H1 (cell line): ENCODE data around the gene CCDC137.

Experiments
- EP300 ChIP-seq, 2 experiments: IDR thresholded peaks; 1 replicate in 1 of 2; 2 replicates in 1 of 2; pipeline ENCODE4 v1.6.1; 2011 to 2012; ENCODE audit warnings: low read depth in 2 of 2, low read length in 2 of 2, mild to moderate bottlenecking in 2 of 2, borderline replicate concordance in 1 of 2, inconsistent platforms in 1 of 2, moderate library complexity in 1 of 2
- JUN ChIP-seq: IDR thresholded peaks from 2 replicates; pipeline ENCODE4 v1.6.1; 2011; ENCODE audit warnings: low read depth, mild to moderate bottlenecking, improper control_type of control experiment, low read length
- POU5F1 ChIP-seq: IDR thresholded peaks from 2 replicates; pipeline ENCODE4 v1.6.1; 2011; ENCODE audit warnings: low read depth, mild to moderate bottlenecking, low read length, moderate library complexity
- TF ChIP-seq, protein P1 (sequence below), 3 experiments: IDR thresholded peaks; 1 replicate in 2 of 3; 2 replicates in 1 of 3; pipeline versions ENCODE4 v1.5.1 to v1.6.1; 2011; ENCODE audit warnings: low read length in 3 of 3, mild to moderate bottlenecking in 3 of 3, inconsistent platforms in 2 of 3, low read depth in 1 of 3, moderate library complexity in 1 of 3; ENCODE audit not compliant: insufficient read depth in 1 of 3; ENCODE audit errors: control extremely low read depth in 1 of 3
- TF ChIP-seq, protein P2 (sequence below): IDR thresholded peaks from 2 replicates; pipeline ENCODE4 v1.6.1; 2012; ENCODE audit warnings: low read length, inconsistent platforms

DNA sequence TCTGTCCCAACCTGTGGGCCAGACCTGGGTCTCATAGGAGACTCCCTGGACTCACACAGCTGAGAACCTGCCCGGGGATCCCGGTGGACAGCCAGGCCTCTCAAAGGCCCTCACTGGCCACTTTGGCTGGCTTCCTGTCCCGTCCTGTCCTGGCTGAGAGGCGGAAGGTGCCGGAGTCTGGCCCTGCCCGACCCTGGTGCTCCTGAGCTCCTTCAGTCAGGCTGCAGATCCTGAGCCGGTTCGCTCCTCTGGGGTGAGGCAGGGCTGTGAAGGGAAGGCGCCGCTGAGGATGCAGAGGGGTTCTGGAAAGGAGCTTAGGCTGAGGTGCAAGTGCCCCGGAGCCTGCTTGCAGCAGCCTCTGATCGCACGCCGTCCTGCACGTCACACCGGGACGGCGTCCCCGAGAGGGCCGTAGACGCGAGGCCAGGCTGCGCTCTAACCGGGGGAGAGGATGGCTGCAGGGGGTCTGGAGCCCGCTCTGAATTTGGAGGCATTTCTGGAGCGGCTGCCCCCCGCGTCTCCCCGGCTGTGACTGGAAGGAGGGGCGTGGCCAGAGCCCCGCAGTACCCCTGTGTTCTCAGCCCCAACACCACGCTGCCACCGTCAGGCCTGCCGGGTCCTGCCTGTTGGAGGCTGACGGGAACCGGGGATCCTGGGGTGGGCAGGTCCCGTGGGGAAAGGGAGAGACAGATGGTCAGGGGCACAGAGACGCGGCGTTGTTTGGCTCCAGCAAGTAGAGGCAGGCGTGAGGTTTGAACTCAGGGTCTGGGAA, 21.4 kb downstream of the CCDC137 start:
- TF ChIP-seq, protein P1, sequence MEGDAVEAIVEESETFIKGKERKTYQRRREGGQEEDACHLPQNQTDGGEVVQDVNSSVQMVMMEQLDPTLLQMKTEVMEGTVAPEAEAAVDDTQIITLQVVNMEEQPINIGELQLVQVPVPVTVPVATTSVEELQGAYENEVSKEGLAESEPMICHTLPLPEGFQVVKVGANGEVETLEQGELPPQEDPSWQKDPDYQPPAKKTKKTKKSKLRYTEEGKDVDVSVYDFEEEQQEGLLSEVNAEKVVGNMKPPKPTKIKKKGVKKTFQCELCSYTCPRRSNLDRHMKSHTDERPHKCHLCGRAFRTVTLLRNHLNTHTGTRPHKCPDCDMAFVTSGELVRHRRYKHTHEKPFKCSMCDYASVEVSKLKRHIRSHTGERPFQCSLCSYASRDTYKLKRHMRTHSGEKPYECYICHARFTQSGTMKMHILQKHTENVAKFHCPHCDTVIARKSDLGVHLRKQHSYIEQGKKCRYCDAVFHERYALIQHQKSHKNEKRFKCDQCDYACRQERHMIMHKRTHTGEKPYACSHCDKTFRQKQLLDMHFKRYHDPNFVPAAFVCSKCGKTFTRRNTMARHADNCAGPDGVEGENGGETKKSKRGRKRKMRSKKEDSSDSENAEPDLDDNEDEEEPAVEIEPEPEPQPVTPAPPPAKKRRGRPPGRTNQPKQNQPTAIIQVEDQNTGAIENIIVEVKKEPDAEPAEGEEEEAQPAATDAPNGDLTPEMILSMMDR (IDR thresholded peaks at IDR 0.05; ENCODE audit: control extremely low read depth in 1 of 3, insufficient read depth in 1 of 3, low read depth in 1 of 3, low read length in 3 of 3) = no peak
- TF ChIP-seq JUN (no peak), POU5F1 (no peak), EP300 (IDR thresholded peaks at IDR 0.05; ENCODE audit: borderline replicate concordance in 1 of 2, low read depth in 2 of 2, low read length in 2 of 2) (no peak)
- TF ChIP-seq, protein P2, sequence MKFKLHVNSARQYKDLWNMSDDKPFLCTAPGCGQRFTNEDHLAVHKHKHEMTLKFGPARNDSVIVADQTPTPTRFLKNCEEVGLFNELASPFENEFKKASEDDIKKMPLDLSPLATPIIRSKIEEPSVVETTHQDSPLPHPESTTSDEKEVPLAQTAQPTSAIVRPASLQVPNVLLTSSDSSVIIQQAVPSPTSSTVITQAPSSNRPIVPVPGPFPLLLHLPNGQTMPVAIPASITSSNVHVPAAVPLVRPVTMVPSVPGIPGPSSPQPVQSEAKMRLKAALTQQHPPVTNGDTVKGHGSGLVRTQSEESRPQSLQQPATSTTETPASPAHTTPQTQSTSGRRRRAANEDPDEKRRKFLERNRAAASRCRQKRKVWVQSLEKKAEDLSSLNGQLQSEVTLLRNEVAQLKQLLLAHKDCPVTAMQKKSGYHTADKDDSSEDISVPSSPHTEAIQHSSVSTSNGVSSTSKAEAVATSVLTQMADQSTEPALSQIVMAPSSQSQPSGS = no peak
